HG03432 (cell line): ENCODE results near the gene ATP10A.

Experiments used
- ATAC-seq: cut with Tn5 transposase; IDR thresholded peaks from one replicate; pipeline ENCODE4 v1.9.1; 2021; ENCODE audit warnings: mild to moderate bottlenecking, moderate library complexity; ENCODE audit not compliant: unreplicated experiment

ATP10A gene

DNA sequence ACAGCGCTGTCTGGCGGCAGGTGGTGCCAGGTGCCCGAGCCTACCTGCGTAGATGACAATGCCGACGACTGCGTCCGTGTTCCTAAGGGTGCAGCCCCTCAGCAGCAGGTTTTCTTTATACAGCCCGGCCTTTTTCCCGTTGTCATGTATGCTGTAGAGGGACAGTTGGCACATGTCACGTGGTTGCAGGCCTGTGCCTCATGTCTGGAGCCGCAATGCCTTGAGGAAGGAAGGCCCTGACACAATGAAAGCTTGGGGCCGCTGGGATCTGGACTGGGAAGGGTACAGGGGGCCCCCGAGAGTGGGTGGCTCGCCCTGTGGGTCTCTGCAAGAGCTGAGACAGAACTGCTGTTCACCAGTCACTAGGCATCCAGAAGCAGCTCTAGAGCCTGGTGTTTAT, 136.0 kb downstream of the ATP10A start:
- ATAC-seq, result no peak

DNA sequence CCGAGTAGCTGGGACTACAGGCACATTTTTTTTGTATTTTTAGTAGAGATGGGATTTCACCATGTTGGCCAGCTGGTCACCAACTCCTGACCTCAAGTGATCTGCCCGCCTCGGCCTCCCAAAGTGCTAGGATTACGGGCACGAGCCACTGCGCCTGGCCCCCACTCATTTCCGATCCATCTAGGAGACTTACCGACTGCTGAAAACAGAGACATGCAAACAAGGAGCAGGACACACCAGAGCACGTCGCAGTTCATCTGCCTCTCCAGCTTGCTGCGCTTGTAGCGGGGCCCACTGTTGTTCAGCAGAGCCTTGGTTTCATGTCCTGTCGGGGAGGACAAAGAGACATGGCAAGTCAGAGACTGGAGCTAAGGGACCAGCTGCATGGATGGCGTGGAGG, 137.4 kb downstream of the ATP10A start:
- no peak for ATAC-seq

DNA sequence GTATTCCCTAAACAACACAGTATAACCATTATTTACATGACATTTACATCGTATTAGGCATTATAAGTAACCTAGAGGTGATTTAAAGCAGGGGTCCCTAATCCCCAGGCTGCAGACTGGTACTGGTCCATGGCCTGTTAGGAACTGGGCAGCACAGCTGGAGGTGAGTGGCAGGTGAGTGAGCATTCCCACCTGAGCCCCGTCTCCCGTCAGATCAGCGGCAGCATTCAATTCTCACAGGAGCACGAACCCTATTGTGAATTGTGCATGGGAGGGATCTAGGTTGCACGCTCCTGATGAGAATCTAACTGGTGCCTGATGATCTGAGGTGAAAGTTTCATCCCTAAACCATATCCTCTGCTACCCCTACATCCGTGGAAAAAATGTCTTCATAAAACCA, 138.2 kb downstream of the ATP10A start:
- no peak for ATAC-seq

DNA sequence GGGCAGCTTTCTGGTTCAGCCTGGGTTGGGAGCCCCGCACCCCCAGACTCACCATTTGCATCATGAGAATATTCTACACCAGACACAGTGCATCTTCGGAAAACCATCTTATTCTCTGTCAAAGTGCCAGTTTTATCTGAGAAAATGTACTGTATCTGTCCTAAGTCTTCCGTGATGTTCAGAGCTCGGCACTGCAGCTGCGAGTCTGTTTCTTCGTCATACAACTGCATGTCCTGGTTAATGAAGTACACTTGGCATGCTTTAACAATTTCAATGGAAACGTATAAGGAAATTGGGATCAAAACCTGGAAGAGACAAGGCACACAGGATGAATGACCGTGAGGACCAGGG, 141.5 kb downstream of the ATP10A start:
- ATAC-seq, result no peak

DNA sequence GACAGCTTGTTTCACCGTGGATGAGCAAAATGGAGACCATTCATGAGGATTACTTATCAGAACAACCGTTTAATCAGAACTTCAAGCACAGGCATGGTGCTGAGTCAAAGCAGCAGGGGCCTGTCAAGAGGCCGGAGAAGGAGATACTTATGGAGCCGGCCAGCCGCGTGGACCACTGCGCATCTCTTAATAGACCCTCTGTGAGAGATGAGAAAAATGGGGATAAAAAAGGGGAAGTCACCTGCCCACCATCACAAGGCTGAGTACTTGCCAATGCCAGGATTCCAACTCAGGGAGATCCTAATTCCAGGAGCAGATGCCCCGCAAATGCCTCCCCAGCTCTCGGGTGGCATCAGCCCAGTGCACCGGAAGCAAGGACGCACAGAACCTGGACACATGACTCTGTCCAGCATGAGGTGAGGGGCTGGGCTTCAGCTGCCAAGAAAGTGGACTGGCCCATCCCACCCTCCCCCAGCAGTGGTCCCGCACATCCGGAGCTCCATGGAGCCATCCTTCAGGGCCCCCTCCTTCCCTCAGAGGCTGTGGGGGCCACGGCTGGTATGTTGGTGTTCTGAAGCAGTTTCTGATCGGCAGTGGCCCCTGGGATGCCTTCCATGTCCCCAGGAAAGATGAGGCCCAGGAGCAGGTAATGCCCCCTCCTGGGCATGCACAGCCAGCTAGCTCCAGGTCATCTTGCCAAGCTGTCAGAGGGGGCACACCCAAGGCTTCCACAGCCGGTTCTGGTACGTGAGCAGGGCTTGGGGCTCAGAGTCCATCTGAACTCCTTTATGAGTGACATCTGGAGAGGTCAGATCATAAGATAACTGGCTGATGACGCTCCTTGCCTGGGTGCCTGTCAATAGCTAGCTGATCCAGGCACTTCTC, 143.8 kb downstream of the ATP10A start:
- no peak for ATAC-seq

DNA sequence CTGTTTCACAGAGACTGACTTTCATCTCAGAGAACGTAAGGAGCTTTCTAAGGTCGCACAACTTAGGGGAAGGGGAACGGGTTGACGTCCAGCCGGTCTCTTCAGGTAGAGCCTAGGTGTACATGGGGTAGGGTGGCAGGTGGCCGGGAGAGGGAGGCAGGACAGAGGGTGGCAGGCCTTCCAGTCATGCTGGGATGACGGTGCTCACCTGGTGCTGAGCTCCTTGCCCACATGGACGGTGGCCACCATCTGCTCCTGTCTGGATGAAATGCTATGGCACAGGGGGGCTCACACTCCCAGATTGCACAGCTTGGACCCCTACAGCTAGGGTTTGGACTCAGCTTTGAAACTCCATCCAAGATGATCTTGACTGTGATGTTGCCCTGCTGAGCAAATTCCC, 144.5 kb downstream of the ATP10A start:
- ATAC-seq, result no peak

DNA sequence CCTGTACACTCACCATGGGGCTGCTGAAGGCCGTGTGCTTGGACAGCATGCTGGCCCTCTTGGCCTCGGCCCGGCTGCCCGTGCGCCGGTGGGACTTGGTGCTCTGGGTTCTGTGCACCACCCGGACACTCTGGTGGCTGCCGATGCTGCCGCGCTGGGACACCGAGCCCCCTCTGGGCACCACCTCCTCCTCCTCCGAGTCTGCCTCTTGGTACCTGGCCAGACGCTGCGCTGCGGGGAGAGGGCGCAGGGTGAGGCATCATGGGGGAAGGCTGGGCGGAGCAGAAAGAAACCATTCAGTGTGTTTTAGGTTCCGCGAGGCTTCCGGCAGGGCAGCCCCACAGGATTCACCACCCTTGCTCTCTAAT, 145.0 kb downstream of the ATP10A start:
- ATAC-seq, result no peak

DNA sequence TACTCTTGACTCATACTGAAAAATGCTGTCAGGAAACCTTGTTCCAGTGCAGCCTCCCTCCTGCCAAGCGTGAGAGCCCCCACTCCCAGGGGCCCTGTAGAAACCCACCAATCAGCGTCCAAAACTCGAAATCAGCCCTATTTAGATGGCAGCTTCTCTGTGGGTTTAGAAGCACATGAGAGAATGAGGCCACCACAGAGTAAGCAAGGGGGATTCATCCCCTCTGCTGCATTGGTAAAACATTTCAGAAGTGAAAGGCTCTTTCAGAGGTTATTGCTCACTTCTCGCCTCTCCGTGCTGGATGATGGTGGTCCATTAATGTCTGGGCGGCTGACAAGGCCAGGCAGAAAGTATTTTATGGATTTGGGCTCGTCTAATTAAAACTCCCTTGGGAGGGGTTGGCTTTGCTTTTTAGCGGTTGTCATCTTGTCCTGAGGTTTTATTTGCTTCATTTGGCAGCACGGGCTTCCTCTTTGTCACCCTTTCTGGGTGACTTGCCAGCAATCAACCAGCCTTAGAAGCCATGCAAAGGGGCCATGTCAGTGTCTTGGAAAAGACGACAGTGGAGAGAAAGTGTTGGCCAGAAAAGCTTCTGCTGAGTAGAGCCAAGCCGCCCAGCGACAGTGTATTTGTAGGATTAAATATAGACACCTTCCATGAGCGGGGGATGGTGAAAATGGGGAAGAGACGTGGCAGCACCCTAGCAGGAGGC, 145.5 kb downstream of the ATP10A start:
- no peak for ATAC-seq

DNA sequence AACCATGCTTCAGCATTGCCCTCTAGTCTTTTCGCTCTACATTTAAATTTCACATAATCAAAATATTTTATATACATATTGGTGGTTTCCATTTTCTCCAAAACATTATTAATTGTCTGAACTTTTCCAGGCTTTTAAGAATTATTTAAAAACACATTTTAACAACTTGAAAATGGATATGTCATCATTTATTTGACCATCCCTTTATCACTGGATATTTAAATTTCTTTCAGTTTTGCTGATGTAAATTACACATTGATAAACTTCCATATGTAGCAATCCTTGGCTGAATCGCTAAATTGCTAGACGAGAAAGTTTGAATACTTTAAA, 146.0 kb downstream of the ATP10A start:
- ATAC-seq, result no peak

DNA sequence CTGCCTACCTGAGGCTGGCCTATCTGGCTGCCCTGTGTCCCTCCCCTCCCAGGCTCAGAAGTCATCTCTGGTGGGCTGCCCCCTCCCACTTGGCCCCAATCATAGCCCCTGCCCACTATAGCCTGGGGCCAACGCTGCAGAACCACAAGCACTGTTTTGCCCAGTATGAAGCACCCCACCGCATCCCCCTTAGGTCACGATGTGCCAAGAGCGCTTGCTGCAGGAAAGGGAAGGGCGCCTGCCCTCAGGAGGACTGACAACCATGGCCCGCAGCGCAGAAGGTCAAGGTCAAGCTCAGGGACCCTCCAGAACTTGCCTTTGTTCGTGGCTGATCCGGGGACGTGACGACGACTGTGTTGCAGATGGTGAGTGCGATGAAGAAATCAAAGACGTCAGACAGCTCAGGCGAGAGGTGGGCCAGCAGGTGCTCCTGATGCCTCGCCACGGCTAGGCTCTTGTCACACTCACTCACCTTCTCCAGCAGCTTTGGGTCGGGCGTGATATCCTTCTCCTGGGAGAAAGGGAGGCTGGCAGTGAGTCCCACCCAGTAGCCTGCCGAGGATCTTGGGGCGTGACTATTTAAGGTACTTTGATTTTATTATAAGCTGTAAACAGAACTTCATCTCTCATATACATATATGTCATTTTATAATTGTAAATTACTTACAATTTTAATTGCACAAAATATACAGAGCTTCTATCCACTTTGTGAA, 146.6 kb downstream of the ATP10A start:
- no peak for ATAC-seq

DNA sequence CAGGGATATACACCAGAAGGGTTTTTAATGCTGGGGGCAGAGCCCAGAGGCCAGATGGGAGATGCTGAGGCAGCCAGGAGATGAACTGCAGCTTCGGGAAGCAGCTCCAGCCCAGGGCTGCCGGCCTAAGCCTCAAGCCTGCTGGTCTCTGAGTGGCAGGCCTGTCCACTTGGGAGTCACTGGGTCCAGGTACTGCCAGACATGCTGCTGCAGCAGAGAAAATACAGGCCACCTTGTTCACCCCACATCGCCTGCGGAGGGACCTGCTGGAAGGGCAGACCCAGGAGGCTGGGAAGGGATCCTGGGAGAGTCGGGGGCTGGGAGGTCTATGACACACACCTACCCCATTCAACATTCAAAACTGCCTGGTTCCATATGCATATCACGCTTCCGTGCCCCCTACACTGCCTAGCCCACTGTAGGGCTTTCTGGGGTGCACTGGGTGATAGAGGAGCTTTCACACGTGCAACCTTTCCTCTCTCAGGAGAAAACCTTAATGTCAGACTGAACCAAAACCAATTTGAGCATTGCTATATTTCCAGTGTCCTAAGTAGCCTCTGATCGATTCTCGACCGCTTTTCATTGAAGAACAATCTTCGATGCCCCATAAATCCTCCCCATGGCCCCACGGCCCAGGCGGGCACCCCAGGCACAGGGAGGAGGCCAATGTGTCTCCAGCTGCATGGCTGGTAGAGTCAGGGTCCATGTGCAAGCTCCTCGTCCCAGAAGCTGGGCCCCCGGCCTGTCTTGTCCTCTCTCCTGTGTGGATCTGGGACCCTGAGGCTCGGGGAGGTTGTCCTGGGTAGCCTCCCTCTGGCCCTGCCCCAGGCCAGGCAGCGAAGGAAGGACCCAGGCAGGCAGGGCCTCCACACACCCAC, 147.4 kb downstream of the ATP10A start:
- no peak for ATAC-seq

DNA sequence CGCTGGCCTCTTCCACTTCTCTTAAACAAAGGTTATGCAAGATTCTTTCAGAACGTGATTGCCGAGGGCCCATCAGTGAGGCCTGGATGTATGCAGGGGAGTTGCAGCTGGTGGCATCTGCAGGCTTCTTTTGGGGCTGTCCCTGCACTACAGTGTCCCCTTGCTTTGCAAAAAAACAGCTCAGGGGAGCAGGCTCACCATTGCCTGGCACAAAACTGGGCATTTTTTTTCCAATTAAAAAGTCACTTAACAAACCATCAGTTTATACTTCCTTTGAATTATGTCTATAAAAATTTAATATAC, 148.6 kb downstream of the ATP10A start:
- ATAC-seq, result no peak

DNA sequence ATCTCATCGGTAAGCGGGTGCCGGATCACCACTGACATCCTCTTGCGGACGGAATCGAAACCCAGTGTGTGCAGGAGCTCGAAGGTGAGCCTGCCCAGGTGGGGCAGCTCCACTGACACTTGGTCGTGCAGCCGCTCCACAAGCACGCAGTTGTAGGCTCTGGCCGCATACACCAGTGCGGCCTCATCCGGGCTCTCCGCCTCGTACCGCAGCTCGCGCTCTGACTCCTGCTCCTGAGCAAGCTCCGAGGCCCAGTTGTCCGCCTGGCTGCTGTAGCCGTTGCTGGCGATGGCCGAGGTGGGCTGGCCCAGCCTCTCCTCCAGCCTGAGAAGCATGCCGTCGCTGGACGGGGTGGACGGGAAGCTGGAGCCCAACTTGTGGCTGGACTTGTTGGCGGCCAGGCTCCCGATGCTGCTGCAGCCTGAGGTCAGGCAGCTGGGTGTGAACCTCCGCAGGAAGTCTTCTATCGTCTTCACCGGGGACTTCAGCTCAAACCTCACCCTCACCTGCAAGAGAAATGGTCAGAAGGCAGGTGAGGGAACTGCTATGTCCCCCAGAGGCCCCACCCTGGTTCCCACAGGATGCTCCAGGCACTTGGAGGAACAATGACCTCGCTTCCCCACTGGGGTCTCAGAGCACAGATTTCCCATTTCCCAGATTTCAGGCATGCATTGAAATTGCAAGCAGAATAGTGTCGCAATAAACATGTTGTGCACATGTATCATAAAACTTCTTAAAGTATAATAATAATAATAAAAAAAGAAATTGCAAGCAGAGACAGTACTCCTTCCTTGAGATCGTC, 149.2 kb downstream of the ATP10A start:
- no peak for ATAC-seq

DNA sequence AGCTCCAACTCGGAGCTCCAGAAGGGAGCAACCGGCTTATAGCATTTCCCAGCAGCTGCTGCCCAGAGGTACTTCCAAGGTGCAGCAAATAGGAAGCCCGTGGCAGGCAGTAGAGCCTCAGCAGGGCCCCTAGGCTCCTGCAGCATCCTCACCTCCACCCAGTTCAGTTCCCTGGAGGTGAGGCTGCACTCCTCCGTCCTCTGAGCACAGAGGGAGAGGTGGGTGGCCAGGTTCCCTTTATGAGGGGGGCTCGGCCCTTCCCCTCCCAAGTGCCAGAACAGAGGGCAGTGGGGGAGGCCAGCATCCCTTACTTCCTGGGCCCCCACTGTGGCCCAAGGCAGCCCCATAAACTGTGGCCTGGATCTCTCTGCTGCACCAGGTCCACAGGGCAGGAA, 150.2 kb downstream of the ATP10A start:
- no peak for ATAC-seq

DNA sequence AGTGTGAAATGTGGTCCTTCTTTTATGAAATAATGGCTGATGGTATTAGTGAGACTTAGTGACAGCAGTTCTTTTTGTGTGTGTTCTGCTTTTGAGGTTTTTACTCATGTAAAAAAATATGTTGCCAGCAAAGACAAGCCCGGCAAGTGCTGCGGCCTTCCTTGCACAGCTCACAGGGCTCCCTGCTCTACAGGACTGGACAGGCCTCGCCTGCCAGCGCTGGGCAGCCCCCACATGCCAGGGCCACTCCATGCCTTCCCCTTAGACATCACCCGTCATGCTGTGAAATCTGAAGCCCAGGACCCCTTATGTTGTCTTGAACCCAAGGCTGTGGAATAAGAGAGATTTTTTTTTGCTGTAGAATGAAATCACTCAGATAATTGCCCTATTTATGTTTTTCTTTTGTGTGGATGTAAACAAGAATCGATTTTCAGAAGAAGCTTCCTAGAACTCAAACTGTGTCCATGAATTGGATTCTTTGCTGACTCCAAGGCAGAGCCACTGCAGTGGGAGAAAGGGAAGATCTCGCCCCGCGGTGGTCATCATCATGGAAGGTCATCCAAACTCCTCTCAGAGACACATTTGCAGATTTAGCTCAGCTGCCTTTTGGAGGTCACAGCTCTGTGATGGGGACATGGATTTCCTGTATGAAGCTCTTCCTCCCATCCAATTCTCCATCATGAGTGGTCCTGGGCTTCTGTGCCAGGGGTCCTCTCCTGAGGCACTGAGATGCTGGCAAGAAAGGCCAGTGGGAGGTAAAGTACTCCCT, 150.8 kb downstream of the ATP10A start:
- no peak for ATAC-seq

DNA sequence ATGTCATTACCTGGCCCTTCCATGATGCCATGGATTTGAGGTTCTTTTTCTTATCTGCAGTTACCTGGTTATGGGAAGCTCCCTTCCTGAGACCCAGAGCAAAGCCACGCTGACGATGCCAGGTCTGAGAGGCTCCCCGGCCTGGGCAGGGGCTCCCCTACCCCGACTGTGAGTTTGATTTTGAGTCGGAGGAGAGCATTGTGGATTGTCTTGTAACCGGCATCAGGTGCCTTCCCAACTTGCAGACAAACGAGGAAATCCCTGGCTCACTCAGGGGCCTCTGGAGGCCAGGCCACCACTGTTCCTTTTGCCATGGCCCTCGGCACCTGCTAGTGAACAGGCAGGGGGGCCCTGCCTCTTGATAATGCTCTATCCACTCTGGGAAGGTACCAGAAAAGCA, 151.4 kb downstream of the ATP10A start:
- no peak for ATAC-seq

DNA sequence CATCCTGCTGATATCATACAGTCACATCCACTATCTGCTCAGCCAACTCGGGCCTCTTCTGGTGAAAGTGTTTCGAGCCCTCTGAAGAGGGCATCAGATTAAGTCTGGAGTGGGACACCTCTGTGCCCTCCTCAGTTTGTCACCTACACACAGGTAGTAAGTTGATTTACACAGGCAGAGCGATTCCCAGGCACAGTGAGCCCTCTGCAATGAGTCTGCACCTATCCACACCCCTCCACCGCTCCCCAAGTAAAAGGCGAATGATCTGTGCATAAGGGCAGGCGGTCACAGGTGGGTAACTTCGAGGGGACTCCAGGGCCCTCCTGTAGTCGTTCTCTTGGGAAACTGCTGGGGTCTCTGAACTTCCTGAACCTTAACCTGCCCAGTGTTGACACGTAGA, 152.0 kb downstream of the ATP10A start:
- ATAC-seq, result no peak

DNA sequence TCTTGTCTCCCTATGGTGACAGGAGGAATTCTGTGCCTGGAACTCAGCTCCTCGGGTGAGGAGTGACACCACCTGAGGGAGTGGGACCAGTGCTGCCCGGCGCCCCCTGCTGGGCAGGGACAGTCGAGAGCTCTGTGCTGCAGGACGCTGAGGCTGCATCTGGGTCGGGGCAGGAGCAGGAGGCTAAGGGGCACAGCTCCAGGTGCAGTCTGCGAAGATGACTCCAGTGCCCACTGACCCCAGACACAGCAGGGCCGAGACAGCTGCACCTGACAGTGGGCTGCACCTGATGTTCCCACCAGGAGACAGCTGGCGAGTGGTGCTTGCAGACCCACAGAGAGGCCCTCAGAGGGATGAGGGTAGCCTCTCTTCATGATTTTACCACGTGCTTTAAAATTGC, 152.9 kb downstream of the ATP10A start:
- no peak for ATAC-seq

DNA sequence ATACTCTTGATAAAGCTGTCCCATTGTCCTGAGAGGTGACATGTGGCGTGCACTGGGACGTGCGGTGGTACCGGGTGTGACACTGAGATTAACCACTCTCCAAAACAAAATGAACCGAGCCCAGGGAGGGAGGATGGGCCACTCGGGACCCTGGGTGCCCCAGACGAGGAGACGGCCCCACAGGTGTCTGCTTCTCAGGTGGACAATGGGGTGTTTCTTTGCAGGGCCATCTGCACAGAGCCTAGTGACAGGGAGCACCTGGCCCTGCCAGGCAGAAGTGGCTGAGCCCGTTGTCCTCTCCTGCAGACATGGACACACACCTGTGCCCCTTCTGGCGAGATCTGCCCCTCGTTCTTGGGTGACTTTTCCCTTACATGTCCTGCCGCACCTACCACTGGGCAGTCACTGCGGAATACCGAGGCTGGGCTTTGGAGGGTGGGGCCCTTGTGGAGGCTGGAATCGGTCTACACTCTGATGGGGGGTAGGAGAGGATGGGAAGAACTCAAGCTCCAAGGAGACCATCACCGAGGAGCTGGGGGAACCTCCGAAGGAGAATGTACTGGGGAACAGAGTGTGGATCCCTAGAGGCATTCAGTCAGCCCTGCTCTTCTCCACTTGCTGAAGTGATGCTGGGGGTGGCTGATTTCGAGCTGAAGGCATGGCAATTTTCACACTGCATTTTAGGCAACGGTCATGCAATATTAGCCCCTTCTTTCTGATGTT, 153.5 kb downstream of the ATP10A start:
- ATAC-seq, result no peak
